Adrenal gland (tissue), 5 donors: Measurements from ENCODE around the gene MMP24OS.

ENCODE experiments used
- CTCF ChIP-seq, 6 experiments: fragments of 450-650 bp in 4 of 6; fragments of 200-600 bp in 2 of 6; sonication (generic) in 1 of 6; IDR thresholded peaks; 1 replicate in 5 of 6; 2 replicates in 1 of 6; pipeline versions ENCODE4 v1.5.1 to v1.8.0; 2016 to 2021; ENCODE audit warnings: antibody characterized with exemption in 6 of 6, mild to moderate bottlenecking in 2 of 6, moderate library complexity in 1 of 6
- POLR2A ChIP-seq, 2 donors: fragments of 450-650 bp; IDR thresholded peaks; one replicate each; pipeline ENCODE4 v1.6.1; 2017; ENCODE audit warnings: antibody characterized with exemption in 2 of 2, mild to moderate bottlenecking in 2 of 2, moderate library complexity in 1 of 2
- donor health status: DM: no; HTN: no; CAD: no.

DNA sequence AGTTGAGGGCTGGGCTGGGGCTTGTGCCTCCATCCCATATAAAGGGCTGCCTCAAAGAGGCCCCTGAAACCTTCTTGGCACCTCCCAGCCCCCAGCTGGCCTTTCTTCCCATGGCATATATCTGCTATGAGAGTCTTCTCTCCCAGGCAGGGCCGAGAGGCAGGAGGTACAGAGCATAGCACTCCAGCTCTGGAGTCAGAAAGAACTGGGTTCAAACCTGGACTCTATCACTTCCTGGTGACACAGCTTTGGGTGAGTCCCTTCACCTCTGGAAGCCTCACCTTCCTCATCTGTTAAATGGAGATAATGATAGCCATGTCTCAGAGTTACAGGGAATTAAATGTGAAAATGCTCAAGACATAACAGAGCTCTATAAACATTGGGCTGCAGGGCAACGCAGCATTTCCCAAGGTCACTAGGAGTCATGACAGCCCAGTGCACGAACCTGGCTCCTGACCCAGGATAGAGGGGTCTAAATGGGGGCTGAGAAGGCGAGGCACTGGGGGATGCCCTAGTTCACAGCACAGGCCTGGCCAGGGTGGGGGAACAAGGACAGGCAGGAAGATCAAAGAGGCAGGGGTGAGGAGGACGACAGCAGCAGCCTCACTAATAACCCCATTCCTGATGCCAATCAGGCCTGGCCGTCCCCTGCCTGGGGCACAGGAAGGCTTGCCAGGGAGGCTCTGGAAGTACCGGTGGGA lies 12.4 kb upstream of the MMP24OS start:
- TF ChIP-seq CTCF (IDR thresholded peaks at IDR 0.05) (no peak), POLR2A (IDR thresholded peaks at IDR 0.05) (no peak)
